Suprapubic skin (tissue), 4 donors: Measurements from ENCODE around the gene WASHC4. TPM values are rescaled to one million over a fixed set of nuclear protein-coding genes. Genes with fewer than 3 reads are reported as not detected.

ENCODE experiments used
- DNase-seq, 2 donors: peaks; one replicate each; pipeline ENCODE4 v3.0.0-alpha.2; 2019; ENCODE audit warnings: low spot score in 2 of 2
- H3K27ac ChIP-seq: fragments of 200-600 bp; sonication (generic); one replicate; pipeline ENCODE4 v1.5.1; 2019
- H3K27me3 ChIP-seq: fragments of 200-600 bp; sonication (generic); one replicate; pipeline ENCODE4 v1.5.1; 2019
- H3K36me3 ChIP-seq: fragments of 200-600 bp; sonication (generic); one replicate; pipeline ENCODE4 v1.5.1; 2019
- H3K4me1 ChIP-seq: fragments of 200-600 bp; sonication (generic); one replicate; pipeline ENCODE4 v1.5.1; 2019
- H3K4me3 ChIP-seq: fragments of 200-600 bp; sonication (generic); one replicate; pipeline ENCODE4 v1.5.1; 2019; ENCODE audit warnings: mild to moderate bottlenecking
- H3K9me3 ChIP-seq: fragments of 200-600 bp; sonication (generic); one replicate; pipeline ENCODE4 v1.5.1; 2019
- EP300 ChIP-seq: sonication (generic); formaldehyde crosslinking; IDR thresholded peaks from one replicate; pipeline ENCODE4 v1.6.1; 2017; ENCODE audit warnings: antibody characterized with exemption
- POLR2A ChIP-seq, 2 donors: fragments of 450-650 bp; IDR thresholded peaks; one replicate each; pipeline ENCODE4 v1.6.1; 2017; ENCODE audit warnings: antibody characterized with exemption in 2 of 2, mild to moderate bottlenecking in 2 of 2, moderate library complexity in 2 of 2
- POLR2AphosphoS5 ChIP-seq, 3 donors: sonication (generic); formaldehyde crosslinking; IDR thresholded peaks; one replicate each; pipeline ENCODE4 v1.6.1; 2017; ENCODE audit warnings: antibody characterized with exemption in 3 of 3
- WGBS: methylation state at CpG from one replicate; pipeline ENCODE4 v1.1.5; 2018; 5-methylcytosine and 5-hydroxymethylcytosine counted together
- total RNA-seq, 4 donors: library from RNA; depleted of rRNA; stranded (reverse); fragments of >200 nt; gene quantifications; one replicate each; pipeline ENCODE4 v1.1.0, GENCODE V29; 2016
- TF ChIP-seq, protein P1 (sequence below), 2 donors: fragments of 200-600 bp in 1 of 2; fragments of 450-650 bp in 1 of 2; sonication (generic) in 1 of 2; IDR thresholded peaks; one replicate each; pipeline ENCODE4 v1.5.1; 2016 to 2019; ENCODE audit warnings: antibody characterized with exemption in 2 of 2, mild to moderate bottlenecking in 1 of 2, moderate library complexity in 1 of 2

Gene WASHC4
- total RNA-seq, 4 donors from 2014 or later, result 24.9 to 66.5 (median 30.4) TPM

DNA sequence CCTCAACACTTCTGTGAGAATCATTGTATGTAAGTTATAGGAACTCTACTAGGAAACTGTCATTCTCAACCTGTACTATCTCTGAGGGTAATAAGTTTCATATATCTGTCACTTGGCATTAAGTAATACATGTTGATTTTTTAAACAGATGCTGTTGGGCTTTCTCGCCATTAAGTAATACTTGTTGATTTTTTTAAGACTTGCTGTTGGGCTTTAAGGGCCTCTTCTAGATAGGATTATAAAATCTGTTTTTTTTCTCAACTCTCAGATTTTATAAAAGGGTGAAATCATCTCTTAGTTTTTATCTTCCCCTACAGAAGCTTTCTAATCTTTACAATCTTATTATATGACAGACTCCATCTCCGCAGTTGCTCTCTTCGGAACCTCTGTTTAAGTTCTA, 5.6 kb downstream of the WASHC4 start:
- 88% methylated on average over 3 of the region's 3 CpGs for WGBS
- TF ChIP-seq POLR2AphosphoS5 (IDR thresholded peaks at IDR 0.05), result no peak
- TF ChIP-seq EP300, result no peak
- TF ChIP-seq, protein P1, sequence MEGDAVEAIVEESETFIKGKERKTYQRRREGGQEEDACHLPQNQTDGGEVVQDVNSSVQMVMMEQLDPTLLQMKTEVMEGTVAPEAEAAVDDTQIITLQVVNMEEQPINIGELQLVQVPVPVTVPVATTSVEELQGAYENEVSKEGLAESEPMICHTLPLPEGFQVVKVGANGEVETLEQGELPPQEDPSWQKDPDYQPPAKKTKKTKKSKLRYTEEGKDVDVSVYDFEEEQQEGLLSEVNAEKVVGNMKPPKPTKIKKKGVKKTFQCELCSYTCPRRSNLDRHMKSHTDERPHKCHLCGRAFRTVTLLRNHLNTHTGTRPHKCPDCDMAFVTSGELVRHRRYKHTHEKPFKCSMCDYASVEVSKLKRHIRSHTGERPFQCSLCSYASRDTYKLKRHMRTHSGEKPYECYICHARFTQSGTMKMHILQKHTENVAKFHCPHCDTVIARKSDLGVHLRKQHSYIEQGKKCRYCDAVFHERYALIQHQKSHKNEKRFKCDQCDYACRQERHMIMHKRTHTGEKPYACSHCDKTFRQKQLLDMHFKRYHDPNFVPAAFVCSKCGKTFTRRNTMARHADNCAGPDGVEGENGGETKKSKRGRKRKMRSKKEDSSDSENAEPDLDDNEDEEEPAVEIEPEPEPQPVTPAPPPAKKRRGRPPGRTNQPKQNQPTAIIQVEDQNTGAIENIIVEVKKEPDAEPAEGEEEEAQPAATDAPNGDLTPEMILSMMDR (IDR thresholded peaks at IDR 0.05), result no peak
- TF ChIP-seq POLR2A (IDR thresholded peaks at IDR 0.05), result no peak
- Histone ChIP-seq H3K27ac (no peak overlapping the region), H3K4me3 (no peak overlapping the region), H3K27me3 (no peaks in the 10 kb centered on the region), H3K9me3 (no peaks in the 10 kb centered on the region), H3K4me1 (peaks cover 29% of the 10 kb centered on the region), H3K36me3 (peaks cover 43% of the 10 kb centered on the region)
- no peak for DNase-seq

DNA sequence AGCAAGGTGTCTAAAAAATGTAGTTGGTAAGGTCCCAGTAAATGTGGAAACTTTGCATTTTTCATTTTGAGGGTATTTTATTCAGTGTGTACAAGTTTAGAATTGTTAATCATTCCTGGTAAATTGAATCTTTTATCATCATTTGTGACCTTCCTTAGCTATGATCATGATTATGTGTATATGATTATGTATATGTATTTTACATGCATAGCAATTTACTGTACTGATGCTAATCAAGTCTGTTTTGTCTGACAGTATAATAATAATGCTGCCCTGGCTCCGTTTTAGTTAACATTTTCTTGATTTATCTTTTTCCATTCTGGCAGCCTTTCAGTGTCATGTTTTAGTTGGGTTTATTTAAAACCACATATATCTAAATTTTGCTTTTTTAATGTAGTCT, 9.4 kb downstream of the WASHC4 start:
- H3K27me3 ChIP-seq, result no peaks in the 10 kb centered on the region
- no peaks in the 10 kb centered on the region for H3K9me3 ChIP-seq
- H3K4me3 ChIP-seq, result no peak overlapping the region
- 89% methylated on average over 1 of the region's 1 CpG for WGBS
- H3K4me1 ChIP-seq, result no peaks in the 10 kb centered on the region
- TF ChIP-seq POLR2AphosphoS5 (IDR thresholded peaks at IDR 0.05) (no peak), EP300 (no peak), POLR2A (IDR thresholded peaks at IDR 0.05) (no peak)
- TF ChIP-seq, protein P1 (IDR thresholded peaks at IDR 0.05), result no peak
- peaks cover 78% of the 10 kb centered on the region for H3K36me3 ChIP-seq
- DNase-seq, result no peak
- H3K27ac ChIP-seq, result no peak overlapping the region

DNA sequence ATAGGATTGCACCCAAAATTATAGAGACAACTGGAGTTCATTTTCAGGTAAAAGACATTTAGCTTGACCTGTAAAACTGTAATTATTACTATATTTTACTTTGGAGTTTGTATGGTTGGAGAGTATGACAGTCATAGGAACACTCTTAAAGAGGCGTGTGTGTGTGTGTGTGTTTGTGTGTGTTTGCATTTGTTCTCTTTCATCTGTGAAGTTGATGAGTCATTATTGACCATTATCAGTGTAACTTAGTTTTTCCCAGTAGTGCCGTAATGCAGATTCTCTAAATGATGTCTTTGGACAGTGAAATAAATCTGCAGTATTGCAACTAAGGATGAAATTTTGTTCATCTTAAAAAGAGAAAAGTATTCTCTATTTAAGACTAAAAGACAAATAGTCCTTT, 13.0 kb downstream of the WASHC4 start:
- H3K9me3 ChIP-seq, result no peaks in the 10 kb centered on the region
- H3K4me3 ChIP-seq, result no peak overlapping the region
- peaks cover 96% of the 10 kb centered on the region for H3K36me3 ChIP-seq
- H3K4me1 ChIP-seq, result no peaks in the 10 kb centered on the region
- DNase-seq, result no peak
- H3K27me3 ChIP-seq, result no peaks in the 10 kb centered on the region
- H3K27ac ChIP-seq, result no peak overlapping the region
- TF ChIP-seq EP300 (no peak), POLR2AphosphoS5 (IDR thresholded peaks at IDR 0.05) (no peak), POLR2A (IDR thresholded peaks at IDR 0.05) (no peak)
- TF ChIP-seq, protein P1 (IDR thresholded peaks at IDR 0.05), result no peak
- 93% methylated on average over 2 of the region's 2 CpGs for WGBS

DNA sequence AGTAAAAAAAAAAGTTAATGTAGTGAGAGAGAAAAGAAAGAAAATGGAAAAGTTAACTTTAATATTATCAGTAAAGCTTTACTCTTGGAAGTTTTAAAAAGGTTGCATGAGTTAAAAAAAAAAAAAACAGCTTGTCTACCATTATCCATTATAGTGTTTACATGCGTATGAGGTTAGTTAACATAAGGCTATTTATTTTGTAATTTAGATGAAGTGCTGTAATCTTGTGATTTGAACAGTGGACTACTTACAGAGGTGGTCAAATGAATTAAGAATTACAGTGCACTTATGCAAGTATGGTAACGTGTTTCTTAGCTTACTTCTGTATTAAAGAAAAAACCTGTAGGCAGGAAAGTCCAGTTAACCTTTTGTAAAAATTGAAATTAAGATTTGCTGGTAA, 30.7 kb downstream of the WASHC4 start:
- Histone ChIP-seq H3K27me3 (no peaks in the 10 kb centered on the region), H3K9me3 (no peaks in the 10 kb centered on the region), H3K4me1 (no peaks in the 10 kb centered on the region), H3K36me3 (peaks cover 69% of the 10 kb centered on the region), H3K27ac (no peak overlapping the region), H3K4me3 (no peak overlapping the region)
- no peak for DNase-seq
- WGBS, result 90% methylated on average over 2 of the region's 2 CpGs
- TF ChIP-seq, protein P1 (IDR thresholded peaks at IDR 0.05), result no peak
- TF ChIP-seq POLR2AphosphoS5 (IDR thresholded peaks at IDR 0.05) (no peak), POLR2A (IDR thresholded peaks at IDR 0.05) (no peak), EP300 (no peak)

DNA sequence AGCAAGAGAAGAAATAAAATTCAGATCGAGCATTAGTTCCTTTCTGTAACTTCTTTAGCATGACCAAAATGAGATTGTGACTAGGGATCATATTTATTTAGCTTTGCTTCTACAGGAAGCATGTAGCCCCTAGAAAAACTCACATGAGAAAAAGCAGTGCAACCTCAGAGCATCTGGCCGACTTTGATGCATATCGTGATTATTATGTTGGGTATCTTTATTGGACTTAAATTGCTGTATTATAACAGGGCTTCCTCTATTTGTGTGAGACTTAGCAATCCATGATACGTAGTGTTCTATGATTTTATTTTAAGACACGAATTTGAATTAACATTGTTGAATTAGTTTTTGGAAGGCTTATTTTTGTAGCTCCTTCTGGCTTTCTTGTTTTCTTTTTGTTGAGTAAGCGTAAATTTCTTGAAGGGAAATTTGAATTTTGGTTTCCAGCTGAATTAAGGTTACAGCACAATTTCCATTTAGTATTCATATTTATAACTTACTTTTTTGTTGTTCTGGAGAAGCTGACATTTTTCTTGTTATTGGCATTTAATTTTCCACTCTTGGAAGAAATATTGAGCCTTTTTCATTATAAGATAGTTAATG, 33.9 kb downstream of the WASHC4 start:
- H3K4me1 ChIP-seq, result no peaks in the 10 kb centered on the region
- WGBS, result 90% methylated on average over 6 of the region's 6 CpGs
- H3K27me3 ChIP-seq, result no peaks in the 10 kb centered on the region
- no peak overlapping the region for H3K4me3 ChIP-seq
- H3K27ac ChIP-seq, result no peak overlapping the region
- TF ChIP-seq POLR2A (IDR thresholded peaks at IDR 0.05), result no peak
- no peak for TF ChIP-seq EP300
- TF ChIP-seq POLR2AphosphoS5 (IDR thresholded peaks at IDR 0.05), result no peak
- TF ChIP-seq, protein P1 (IDR thresholded peaks at IDR 0.05), result no peak
- H3K9me3 ChIP-seq, result no peaks in the 10 kb centered on the region
- H3K36me3 ChIP-seq, result peaks cover 79% of the 10 kb centered on the region
- no peak for DNase-seq
